ENCODE measurements around the gene SLC51B. TPM values are rescaled to one million over a fixed set of nuclear protein-coding genes. Genes with fewer than 3 reads are reported as not detected.
"Not testable (repeated sequence)": the region's sequence is repeated elsewhere in the genome, so short reads cannot be mapped to it uniquely, and the experiment has no call there.

The SLC51B gene
- total and polyA plus RNA-seq, 7 donors, result 0.04 to 0.07 TPM; not detected in 5

DNA sequence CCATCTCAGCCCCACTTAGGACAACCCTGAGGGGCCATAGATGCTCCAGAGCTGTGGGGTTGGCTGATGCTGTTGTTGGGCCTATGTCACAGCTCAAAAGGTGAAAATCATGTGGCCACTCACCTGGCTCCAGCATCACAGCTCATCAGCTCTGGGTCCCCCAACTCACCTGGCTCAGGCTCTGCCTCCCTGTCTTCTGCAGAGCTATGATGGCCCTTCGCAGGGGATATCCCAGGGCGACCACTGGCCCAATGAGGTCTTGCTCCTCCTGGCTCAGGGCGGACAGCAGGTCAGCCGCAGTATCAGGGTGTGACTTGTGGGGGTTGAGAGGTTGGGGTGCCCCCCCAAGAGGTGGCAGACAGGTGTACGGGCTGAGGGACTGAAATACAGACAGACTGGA, 54.1 kb downstream of the SLC51B start:
- DNase-seq (no peak), ATAC-seq (no peak)
- intact Hi-C loops (cut with DNase I), result no loop called here
- TF ChIP-seq, protein P1, sequence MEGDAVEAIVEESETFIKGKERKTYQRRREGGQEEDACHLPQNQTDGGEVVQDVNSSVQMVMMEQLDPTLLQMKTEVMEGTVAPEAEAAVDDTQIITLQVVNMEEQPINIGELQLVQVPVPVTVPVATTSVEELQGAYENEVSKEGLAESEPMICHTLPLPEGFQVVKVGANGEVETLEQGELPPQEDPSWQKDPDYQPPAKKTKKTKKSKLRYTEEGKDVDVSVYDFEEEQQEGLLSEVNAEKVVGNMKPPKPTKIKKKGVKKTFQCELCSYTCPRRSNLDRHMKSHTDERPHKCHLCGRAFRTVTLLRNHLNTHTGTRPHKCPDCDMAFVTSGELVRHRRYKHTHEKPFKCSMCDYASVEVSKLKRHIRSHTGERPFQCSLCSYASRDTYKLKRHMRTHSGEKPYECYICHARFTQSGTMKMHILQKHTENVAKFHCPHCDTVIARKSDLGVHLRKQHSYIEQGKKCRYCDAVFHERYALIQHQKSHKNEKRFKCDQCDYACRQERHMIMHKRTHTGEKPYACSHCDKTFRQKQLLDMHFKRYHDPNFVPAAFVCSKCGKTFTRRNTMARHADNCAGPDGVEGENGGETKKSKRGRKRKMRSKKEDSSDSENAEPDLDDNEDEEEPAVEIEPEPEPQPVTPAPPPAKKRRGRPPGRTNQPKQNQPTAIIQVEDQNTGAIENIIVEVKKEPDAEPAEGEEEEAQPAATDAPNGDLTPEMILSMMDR (IDR thresholded peaks at IDR 0.05), result no peak
- no peak overlapping the region for H3K27ac ChIP-seq
- H3K4me1 ChIP-seq, result peaks cover 9% of the 10 kb centered on the region
- 88 to 97% (median 94%) methylated on average over 5 of the region's 5 CpGs for WGBS, 3 donors
- H3K4me3 ChIP-seq, result no peak overlapping the region
- no peaks in the 10 kb centered on the region for H3K27me3 ChIP-seq (ENCODE audit: insufficient read depth in 3 of 3, low read length in 2 of 3)
- H3K36me3 ChIP-seq (ENCODE audit: insufficient read depth in 1 of 2, low read depth in 1 of 2), result peaks cover 4 to 66% of the 10 kb centered on the region in 2 donors
- H3K9me3 ChIP-seq, result no peaks in the 10 kb centered on the region

DNA sequence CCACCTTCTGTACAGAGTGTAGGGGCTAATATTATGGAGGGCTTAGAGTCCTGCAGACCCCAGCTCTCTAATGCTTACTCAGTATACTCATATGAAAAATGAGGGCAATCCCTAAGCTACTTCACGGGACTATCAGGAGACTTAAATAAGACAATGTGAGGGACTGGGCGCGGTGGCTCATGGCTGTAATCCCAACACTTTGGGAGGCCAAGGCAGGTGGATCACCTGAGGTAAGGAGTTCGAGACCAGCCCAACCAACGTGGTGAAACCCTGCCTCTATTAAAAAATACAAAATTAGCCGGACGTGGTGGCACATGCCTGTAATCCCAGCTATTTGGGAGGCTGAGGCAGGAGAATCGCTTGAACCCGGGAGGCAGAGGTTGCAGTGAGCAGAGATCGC, 54.6 kb downstream of the SLC51B start:
- ATAC-seq; H3K9me3 ChIP-seq; H3K4me1 ChIP-seq; DNase-seq; H3K27ac ChIP-seq; H3K4me3 ChIP-seq; intact Hi-C loops (cut with DNase I); H3K27me3 ChIP-seq (ENCODE audit: insufficient read depth in 3 of 3, low read length in 2 of 3): not testable (repeated sequence)
- peaks cover 4 to 71% of the 10 kb centered on the region in 2 donors for H3K36me3 ChIP-seq (ENCODE audit: insufficient read depth in 1 of 2, low read depth in 1 of 2)
- WGBS, 3 donors, result 94 to 96% (median 94%) methylated on average over 10 of the region's 10 CpGs

DNA sequence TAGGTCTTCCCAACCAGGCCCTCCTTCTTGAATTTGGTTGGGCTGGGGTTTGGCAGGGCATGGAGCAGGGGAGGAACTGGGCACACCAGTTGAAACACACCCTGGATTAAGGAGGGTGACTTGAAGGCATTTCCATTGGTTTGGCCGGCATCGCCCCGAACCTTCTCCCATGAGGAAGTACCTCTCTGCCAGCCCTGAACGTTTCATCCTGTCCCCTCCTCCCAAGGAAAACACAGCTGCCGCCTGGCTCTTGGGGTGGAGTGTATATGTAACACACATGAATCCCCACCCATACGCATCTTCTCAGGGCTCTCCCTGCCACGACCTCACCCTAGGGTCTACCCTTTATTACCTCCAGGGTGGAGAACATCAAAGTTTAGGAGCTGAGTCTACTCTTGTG, 55.3 kb downstream of the SLC51B start:
- Histone ChIP-seq H3K27ac (no peak overlapping the region), H3K36me3 (ENCODE audit: insufficient read depth in 1 of 2, low read depth in 1 of 2) (peaks cover 4 to 77% of the 10 kb centered on the region in 2 donors), H3K4me1 (peaks cover 9% of the 10 kb centered on the region), H3K4me3 (no peak overlapping the region), H3K9me3 (no peaks in the 10 kb centered on the region), H3K27me3 (ENCODE audit: insufficient read depth in 3 of 3, low read length in 2 of 3) (no peaks in the 10 kb centered on the region)
- WGBS, 3 donors, result 76 to 84% (median 78%) methylated on average over 7 of the region's 7 CpGs
- intact Hi-C loops (cut with DNase I), result no loop called here
- TF ChIP-seq, protein P1 (IDR thresholded peaks at IDR 0.05), result no peak
- DNase-seq, result no peak
- no peak for ATAC-seq

DNA sequence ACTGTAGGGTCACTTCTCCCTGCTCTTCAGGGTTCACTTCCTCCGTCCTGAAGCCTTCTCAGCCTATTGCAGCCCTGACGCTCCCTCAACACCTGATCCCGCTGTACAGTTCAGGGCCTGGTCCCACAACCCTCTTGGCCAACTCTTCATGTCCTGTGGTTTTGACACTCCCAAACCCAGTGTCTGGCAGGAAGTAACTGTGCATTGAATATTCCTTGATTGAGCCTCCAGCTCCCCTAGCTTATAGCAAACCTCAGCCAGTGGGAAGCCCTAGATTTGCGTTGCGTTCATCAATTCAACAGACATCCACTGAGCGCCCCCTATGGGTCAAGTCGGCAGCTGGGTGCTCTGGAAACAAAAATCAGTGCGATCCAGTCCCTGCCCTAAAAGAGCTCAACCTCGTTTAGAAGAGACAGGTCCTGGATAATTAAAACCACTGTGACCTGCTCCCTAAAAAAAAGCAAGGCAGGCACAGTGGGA, 56.3 kb downstream of the SLC51B start:
- ATAC-seq, result peak; percentile 63 to 83 (median 68)
- intact Hi-C loops (cut with DNase I), result loop anchor here in 1 of 2 donors (1.0 kb wide), 1 partner anchor 47 kb away; no protein-coding TSS in a partner anchor
- Histone ChIP-seq H3K27ac (no peak overlapping the region), H3K27me3 (ENCODE audit: insufficient read depth in 3 of 3, low read length in 2 of 3) (no peaks in the 10 kb centered on the region), H3K4me3 (no peak overlapping the region), H3K9me3 (no peaks in the 10 kb centered on the region), H3K36me3 (ENCODE audit: insufficient read depth in 1 of 2, low read depth in 1 of 2) (peaks cover 4 to 87% of the 10 kb centered on the region in 2 donors), H3K4me1 (peaks cover 4% of the 10 kb centered on the region)
- DNase-seq, result peak; percentile 70 to 81
- TF ChIP-seq, protein P1 (IDR thresholded peaks at IDR 0.05), result peak; percentile 72
- WGBS, 3 donors, result 36 to 45% (median 41%) methylated on average over 9 of the region's 9 CpGs

DNA sequence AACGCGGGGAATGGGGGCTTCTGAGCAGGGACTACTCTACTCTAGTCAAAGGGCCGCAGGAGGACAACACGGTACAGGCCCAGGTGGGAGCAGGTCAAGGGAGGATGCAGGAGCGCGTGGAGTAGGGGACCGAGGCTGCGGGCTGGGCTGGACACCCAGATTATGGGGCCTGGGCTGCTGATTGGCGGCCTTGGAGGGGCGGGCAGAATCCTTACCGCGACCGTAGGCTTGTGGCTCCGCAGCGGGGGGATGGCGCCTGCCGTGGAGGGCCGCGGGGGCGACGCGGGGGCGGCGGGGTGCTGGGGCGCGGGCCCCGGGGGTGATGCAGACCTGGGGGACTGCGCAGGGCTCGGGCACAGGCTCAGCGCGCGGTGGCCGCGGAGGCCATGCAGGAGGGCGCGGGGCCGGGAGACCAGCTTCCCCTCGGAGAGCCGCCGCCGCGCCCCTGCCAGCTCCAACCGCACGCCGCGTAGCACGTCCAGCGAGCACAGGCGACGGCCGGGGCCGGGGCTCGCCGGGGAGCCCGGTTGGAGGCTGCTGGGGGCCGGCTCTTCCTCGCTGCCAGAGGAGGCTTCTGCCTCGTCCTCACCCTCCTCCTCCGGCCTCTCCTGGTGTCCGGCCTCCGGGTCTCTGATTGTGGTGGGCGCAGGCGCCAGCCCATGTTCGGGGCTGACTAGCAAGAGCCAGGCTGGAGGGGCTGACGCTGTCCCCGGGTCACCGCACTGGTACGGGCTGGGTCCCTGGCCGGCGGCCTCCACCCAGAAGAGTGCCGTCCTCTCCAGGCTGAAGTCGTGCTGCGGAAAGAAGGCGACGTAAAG, 56.9 kb downstream of the SLC51B start:
- H3K36me3 ChIP-seq (ENCODE audit: insufficient read depth in 1 of 2, low read depth in 1 of 2), result peaks cover 4 to 91% of the 10 kb centered on the region in 2 donors
- TF ChIP-seq, protein P1 (IDR thresholded peaks at IDR 0.05), result no peak
- no peaks in the 10 kb centered on the region for H3K27me3 ChIP-seq (ENCODE audit: insufficient read depth in 3 of 3, low read length in 2 of 3)
- intact Hi-C loops (cut with DNase I), result loop anchor here in 1 of 2 donors (1.0 kb wide), 1 partner anchor 48 kb away; no protein-coding TSS in a partner anchor
- H3K4me3 ChIP-seq, result no peak overlapping the region
- DNase-seq (no peak), ATAC-seq (peak; percentile 3 to 22 (median 14))
- WGBS, 3 donors, result 61 to 75% (median 72%) methylated on average over 70 to 75 of the region's 75 CpGs
- no peaks in the 10 kb centered on the region for H3K9me3 ChIP-seq
- H3K4me1 ChIP-seq, result peaks cover 2% of the 10 kb centered on the region
- H3K27ac ChIP-seq, result no peak overlapping the region

All from psoas muscle (tissue), 8 donors.